ENCODE measurements around the gene TBX19.

Gene TBX19

DNA sequence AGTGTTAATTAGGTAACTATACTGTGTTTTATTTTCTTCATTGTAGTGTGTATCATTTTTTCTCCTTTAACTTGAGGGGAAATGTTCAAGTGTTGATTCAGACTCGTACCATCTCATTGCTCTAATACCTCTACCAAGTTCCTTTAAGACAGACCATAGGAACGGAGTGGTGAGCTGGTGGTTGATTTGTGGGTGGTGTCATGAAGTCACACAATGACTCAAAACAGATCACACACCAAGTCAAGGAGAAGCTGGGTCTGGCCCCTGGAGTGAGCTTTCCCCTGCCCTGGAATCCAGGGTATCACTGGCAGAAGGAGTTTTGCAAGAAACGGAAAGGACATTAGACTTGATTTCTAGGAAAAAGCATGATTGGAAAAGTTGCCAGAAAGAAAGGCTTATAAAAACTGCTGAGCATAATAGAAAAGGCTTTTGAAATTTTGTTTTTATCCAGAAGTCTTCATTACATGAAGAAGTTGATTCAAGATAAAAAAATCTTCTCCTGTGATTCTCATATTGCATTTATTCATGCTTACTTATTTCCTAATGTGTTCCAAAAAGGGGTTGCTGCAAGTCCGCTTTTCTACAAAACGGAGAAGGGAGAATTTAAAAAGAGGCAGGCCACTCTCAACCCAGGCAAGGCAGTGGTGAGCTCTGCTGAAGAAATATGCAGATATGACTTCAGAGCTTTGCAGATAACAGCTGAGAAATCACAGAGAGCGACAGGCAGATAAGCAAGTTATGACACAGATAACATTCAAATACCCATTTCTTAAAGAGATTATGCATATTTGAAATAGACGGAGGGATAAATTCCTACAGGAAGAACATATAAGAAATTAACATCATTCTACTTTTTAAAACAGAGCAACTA is 79.7 kb downstream of the TBX19 start:
- DNase-seq (ENCODE audit: extremely low read depth, low read depth), result no peak

DNA sequence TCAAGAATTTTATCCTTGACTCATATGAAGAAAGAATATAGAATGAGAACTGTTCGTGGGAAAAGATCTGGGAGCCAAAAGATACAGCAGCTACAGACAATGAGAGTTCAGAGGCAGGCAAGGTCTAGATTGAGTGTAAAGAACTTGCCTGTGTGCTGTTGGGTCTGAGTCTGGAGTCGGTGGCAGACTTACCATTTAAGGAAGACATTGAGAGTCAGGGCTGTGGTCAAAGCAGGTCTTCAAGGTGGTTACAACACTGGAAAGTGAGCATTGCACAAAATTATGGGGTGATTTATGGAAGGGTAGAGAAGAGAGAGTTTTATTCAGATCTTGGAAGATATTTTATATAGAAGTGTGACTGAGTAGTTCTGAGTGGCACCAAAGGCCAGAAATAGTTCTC is 80.6 kb downstream of the TBX19 start:
- TF ChIP-seq, protein P1, sequence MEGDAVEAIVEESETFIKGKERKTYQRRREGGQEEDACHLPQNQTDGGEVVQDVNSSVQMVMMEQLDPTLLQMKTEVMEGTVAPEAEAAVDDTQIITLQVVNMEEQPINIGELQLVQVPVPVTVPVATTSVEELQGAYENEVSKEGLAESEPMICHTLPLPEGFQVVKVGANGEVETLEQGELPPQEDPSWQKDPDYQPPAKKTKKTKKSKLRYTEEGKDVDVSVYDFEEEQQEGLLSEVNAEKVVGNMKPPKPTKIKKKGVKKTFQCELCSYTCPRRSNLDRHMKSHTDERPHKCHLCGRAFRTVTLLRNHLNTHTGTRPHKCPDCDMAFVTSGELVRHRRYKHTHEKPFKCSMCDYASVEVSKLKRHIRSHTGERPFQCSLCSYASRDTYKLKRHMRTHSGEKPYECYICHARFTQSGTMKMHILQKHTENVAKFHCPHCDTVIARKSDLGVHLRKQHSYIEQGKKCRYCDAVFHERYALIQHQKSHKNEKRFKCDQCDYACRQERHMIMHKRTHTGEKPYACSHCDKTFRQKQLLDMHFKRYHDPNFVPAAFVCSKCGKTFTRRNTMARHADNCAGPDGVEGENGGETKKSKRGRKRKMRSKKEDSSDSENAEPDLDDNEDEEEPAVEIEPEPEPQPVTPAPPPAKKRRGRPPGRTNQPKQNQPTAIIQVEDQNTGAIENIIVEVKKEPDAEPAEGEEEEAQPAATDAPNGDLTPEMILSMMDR (IDR thresholded peaks at IDR 0.05; ENCODE audit: low read depth, low read length), result no peak
- no peak for DNase-seq (ENCODE audit: extremely low read depth, low read depth)

More for the DNA sequence above, 79.7 kb downstream of the TBX19 start:
- TF ChIP-seq, protein P1 (IDR thresholded peaks at IDR 0.05; ENCODE audit: low read depth, low read length), result no peak

DNA sequence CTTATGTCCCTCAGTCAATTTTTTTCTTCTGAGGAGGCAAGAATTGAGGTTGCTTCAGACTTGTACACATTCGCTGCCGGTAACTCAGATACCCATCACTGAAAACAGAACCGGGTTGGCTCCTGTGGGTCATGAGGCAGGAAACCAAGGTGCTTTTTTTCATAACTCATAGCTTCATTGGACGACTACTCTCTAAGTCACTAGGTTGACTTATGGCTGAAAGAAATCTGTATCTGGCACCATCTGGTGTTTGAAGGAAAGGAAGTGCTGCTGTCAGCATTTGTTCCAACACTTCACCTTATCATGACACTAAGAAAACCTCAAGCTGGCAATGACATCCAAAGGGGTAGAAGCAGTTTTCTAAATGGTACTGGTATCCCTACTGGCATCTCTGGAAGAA is 82.3 kb downstream of the TBX19 start:
- no peak for DNase-seq (ENCODE audit: extremely low read depth, low read depth)
- TF ChIP-seq, protein P1 (IDR thresholded peaks at IDR 0.05; ENCODE audit: low read depth, low read length), result no peak

All from AG09319 (cell line).